GM12872 (cell line): ENCODE measurements around the gene RNF224.

ENCODE experiments used
- TF ChIP-seq, protein P1 (sequence below): IDR thresholded peaks from 3 replicates; pipeline ENCODE4 v1.5.1; 2011; ENCODE audit warnings: low read depth, mild to moderate bottlenecking, low read length, moderate library complexity; ENCODE audit not compliant: insufficient read depth

RNF224 gene

GRCh38 chr9:137277329-137278041 lies 50.2 kb downstream of the RNF224 start, which contains the start of gene TOR4A:
Gene TOR4A, plus strand, starts transcription at chr9:137277726. Its CDS starts 964 bp downstream, at chr9:137278690.
- TF ChIP-seq, protein P1, sequence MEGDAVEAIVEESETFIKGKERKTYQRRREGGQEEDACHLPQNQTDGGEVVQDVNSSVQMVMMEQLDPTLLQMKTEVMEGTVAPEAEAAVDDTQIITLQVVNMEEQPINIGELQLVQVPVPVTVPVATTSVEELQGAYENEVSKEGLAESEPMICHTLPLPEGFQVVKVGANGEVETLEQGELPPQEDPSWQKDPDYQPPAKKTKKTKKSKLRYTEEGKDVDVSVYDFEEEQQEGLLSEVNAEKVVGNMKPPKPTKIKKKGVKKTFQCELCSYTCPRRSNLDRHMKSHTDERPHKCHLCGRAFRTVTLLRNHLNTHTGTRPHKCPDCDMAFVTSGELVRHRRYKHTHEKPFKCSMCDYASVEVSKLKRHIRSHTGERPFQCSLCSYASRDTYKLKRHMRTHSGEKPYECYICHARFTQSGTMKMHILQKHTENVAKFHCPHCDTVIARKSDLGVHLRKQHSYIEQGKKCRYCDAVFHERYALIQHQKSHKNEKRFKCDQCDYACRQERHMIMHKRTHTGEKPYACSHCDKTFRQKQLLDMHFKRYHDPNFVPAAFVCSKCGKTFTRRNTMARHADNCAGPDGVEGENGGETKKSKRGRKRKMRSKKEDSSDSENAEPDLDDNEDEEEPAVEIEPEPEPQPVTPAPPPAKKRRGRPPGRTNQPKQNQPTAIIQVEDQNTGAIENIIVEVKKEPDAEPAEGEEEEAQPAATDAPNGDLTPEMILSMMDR = 0 out of 3 replicates have a peak, but pooled peaks have one; percentile 16

- TF ChIP-seq, protein P1 = no peak
These were observed 50.9 kb downstream of the RNF224 start for GRCh38 chr9:137278061-137278701.
